ENCODE measurements around the gene NOPCHAP1.
"Not testable (repeated sequence)": the region's sequence is repeated elsewhere in the genome, so short reads cannot be mapped to it uniquely, and the experiment has no call there.

Gene NOPCHAP1

GRCh38 chr12:104964167-104964855, 21.8 kb upstream of the NOPCHAP1 start:
- no peak for DNase-seq (ENCODE audit: extremely low read depth in 1 of 2, low read depth in 1 of 2)

DNA sequence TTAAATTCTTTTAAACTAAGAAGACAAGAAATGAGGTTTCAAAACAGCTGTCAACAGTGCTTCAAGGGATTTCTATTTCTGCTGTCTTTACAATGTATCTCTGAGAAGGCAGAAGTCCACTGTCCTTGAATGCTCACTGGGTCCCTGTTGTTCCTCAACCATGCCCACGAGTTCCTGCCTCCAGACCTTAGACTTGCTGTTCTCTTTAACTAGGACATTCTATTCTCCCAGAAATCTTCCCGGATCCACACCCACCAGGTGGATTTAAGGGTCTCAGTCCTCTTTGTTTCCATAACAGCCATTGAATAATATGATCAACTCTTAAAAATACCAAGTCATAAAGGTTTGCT, 21.3 kb upstream of the NOPCHAP1 start:
- no peak for DNase-seq (ENCODE audit: extremely low read depth in 1 of 2, low read depth in 1 of 2)

- no peak for DNase-seq (ENCODE audit: extremely low read depth in 1 of 2, low read depth in 1 of 2)
Observed at GRCh38 chr12:104966677-104967076, 19.4 kb upstream of the NOPCHAP1 start.

DNA sequence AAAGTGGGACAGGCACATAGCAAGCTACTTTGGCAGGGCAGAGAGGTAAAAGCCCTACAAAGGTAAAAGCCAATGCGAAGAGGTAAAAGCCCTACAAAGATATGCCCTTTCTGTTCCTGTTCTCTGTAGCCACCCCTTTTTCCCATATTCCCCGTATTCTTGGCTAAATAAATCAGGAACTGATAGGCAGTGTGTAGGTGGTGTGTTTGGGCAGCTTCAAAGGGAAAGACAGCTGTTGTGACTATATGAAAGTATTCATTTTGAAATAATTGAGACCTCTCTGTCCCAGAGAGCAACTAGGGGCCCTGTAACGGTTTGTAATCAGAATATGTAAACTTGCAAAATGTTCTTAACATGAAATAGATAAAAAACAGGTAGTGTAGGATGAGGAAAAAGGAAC, 16.8 kb upstream of the NOPCHAP1 start:
- no peak for DNase-seq (ENCODE audit: extremely low read depth in 1 of 2, low read depth in 1 of 2)

GRCh38 chr12:104971306-104971705, 14.8 kb upstream of the NOPCHAP1 start:
- DNase-seq (ENCODE audit: extremely low read depth in 1 of 2, low read depth in 1 of 2), result no peak

GRCh38 chr12:104973250-104973649, 12.9 kb upstream of the NOPCHAP1 start:
- no peak for DNase-seq (ENCODE audit: extremely low read depth in 1 of 2, low read depth in 1 of 2)

DNA sequence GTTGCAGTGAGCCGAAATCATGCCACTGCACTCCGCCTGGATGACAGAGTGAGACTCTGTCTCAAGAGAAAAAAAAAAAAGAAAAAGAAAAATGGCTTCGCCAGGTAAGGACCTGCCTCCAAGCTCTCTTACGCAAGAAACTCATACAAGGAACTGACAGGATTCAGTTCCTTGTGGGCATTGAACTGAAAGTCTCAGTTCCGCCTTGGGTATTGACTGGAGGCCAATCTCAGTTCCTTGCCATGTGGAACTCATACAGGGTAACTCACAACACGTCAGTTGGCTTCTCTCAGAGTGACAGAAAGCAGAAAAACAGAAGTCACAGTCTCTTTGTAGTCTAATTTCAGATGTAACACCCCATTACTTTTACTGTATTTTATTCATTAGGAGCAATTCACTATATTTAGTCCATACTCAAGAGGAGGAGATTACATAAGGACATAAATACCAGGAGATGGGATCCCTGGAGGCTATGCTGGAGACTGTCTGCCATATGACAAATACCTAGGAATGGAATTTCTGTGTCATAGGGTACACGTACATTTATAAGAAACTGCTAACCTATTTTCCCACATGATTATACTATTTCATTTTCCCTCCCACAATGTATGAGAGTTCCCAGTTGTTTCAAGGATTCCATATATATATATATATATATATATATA, 11.4 kb upstream of the NOPCHAP1 start:
- DNase-seq (ENCODE audit: extremely low read depth in 1 of 2, low read depth in 1 of 2), result no peak

- no peak for DNase-seq (ENCODE audit: extremely low read depth in 1 of 2, low read depth in 1 of 2)
Observed at GRCh38 chr12:104975587-104976343, 10.4 kb upstream of the NOPCHAP1 start.

DNA sequence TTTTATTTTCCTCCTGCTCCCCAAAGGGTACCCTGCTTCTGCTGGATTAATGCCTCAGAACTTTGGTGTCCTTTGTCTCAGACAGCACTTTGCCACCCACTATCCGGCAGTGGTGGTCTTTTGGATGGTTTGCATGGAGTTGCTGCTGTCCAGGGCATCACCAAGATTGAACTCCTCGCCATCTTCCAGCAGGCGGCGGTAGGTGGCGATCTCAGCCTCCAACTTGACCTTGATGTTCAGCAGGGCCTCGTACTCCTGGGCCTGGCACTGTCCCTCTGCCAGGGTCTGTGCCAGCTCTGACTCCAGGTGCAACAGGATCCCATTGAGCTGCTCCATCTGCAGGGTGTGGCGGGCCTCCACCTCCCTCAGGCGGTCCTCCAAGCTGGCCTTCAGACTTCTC, 9.4 kb upstream of the NOPCHAP1 start:
- no peak for DNase-seq (ENCODE audit: extremely low read depth in 1 of 2, low read depth in 1 of 2)

DNA sequence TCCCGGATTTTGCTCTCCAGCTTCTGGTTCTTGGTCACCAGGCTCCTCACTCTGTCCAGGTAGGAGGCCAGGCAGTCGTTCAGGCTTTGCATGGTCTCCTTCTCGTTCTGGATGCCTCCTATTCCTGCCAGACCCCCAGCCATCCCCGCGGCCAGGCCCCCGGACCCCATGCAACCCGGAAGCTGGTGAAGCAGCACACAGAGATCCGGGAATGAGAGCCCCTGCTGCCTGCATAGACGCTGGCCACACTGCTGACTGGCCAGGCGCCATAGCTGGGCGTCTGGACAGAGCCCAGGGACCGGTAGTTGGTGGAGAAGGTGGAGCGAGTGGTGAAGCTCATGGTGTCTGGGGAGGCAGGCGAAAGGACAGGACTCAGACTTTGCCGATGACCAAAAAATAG, 8.4 kb upstream of the NOPCHAP1 start:
- not testable (repeated sequence) for DNase-seq (ENCODE audit: extremely low read depth in 1 of 2, low read depth in 1 of 2)

DNA sequence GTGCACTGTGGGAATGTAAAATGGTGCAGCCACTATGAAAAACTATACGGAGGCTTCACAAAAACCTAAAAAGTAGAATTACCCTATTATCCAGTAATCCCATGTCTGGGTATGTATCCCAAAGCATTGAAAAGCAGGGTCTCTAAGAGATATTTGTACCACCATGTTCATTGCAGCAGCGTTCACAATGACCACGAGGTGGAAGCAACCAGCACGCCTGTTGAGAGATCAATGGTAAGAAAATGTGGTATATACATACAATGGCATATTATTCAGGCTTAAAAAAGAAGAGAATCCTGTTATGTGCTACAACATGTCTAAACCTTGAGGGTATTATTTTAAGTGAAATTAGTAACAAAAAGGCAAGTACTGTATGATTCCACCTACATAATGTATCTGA, 910 bp upstream of the NOPCHAP1 start:
- no peak for DNase-seq (ENCODE audit: extremely low read depth in 1 of 2, low read depth in 1 of 2)

GRCh38 chr12:104990950-104991349, 4.8 kb downstream of the NOPCHAP1 start:
- no peak for DNase-seq (ENCODE audit: extremely low read depth in 1 of 2, low read depth in 1 of 2)

DNA sequence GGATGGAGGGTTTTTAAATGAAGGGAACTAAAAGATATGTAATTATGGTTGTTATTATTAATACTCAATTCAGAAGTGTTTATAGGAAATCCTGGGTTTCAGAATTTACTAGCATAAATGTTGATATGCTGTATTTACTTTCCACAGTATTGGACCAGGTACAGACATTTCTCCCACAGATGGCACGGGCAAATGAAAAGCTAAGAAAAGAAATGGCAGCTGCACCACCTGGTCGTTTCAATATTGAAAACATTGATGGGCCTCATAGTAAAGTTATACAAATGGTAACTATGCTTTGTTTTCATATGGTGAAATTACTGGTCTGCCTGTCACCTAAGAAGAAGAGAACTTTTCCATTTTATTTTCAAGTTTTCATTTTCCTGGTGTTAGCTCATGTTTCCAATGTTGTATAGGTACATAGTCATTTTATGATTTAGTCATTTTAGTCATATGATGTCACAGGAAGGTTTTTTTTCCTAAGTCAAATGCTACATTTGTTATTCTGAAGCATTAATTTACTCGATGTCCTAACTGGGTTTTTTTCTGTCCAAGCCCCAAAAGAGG, 5.5 kb downstream of the NOPCHAP1 start:
- DNase-seq (ENCODE audit: extremely low read depth in 1 of 2, low read depth in 1 of 2), result no peak

GRCh38 chr12:104994336-104994735, 8.2 kb downstream of the NOPCHAP1 start:
- DNase-seq (ENCODE audit: extremely low read depth in 1 of 2, low read depth in 1 of 2), result no peak

GRCh38 chr12:104997541-104997940, 11.4 kb downstream of the NOPCHAP1 start:
- DNase-seq (ENCODE audit: extremely low read depth in 1 of 2, low read depth in 1 of 2), result no peak

DNA sequence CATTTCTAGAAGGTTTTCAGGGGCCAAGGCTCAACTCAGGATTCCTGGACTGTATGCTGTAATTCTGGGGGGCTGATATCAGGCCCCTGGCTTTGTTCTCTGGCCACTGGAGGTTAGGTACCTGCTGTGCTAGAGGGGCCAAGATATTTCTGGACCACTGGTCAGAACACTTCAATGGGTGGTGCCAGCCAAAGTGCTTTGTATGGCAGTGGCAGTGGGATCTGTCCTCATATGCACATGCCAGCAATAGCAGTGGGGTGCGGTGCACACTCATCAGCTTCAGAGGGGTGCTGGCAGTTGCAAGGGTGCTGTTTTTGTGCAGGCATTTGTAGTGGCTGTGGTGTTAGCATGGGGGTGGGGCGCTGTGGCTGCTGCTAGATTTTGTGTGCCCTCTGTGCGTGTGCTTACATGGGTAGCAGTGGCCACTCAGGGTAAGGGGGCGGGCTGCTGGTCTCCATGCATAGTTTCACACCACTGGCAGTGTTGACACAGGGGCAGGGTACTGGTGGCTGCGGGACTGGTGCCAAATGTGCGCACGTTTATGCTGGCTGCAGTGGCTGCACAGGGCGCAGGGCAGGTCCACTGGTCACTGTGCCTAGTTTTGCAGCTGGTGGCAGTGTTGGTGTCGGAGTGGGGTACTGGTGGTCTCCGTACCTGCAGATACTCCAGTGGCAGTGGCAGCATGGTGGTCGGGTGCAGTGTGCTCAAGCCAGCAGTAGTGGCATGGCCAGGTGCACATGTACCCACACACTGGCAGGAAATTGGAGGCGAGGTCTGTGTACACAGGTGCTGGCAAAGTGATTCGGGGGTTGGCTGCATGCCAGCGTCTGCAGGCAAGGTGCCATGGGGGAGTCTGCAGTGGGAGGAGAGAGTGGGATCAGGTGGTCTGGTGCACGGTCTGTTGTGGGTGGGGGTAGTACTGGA, 12.6 kb downstream of the NOPCHAP1 start:
- DNase-seq (ENCODE audit: extremely low read depth in 1 of 2, low read depth in 1 of 2), result no peak

GRCh38 chr12:104999347-104999685, 13.2 kb downstream of the NOPCHAP1 start:
- no peak for DNase-seq (ENCODE audit: extremely low read depth in 1 of 2, low read depth in 1 of 2)

DNA sequence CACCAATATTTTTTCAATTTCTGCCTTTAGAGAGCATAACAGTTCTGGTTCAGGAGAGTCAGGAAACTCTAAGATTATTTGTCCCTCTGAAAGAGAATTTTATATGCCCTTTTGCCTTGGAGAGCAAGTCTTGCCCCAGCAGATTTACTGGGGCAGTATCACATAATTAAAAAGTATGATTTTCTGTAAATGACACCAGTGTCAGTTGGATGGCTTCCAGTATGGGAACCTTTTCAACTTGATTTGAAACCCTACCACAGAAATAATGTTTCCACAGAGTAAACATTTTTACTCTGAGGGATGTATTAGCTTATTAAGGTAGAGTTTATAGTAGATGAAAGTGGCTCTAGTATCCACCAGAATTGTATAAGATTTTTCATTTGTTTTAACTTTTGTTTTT, 15.4 kb downstream of the NOPCHAP1 start:
- DNase-seq (ENCODE audit: extremely low read depth in 1 of 2, low read depth in 1 of 2), result no peak

GRCh38 chr12:105013892-105014291, 27.8 kb downstream of the NOPCHAP1 start:
- no peak for DNase-seq (ENCODE audit: extremely low read depth in 1 of 2, low read depth in 1 of 2)

GRCh38 chr12:105014603-105015002, 28.5 kb downstream of the NOPCHAP1 start:
- no peak for DNase-seq (ENCODE audit: extremely low read depth in 1 of 2, low read depth in 1 of 2)

GRCh38 chr12:105015543-105015942, 29.4 kb downstream of the NOPCHAP1 start:
- DNase-seq (ENCODE audit: extremely low read depth in 1 of 2, low read depth in 1 of 2), result no peak
